ENCODE measurements around the gene WDR74.
"Not testable (repeated sequence)": the region's sequence is repeated elsewhere in the genome, so short reads cannot be mapped to it uniquely, and the experiment has no call there.

WDR74 gene

GRCh38 chr11:62863687-62864335 is 24.4 kb upstream of the WDR74 start:
- WGBS, 2 donors (ENCODE audit: extremely low coverage in 2 of 2, insufficient read length in 2 of 2, insufficient replicate concordance in 1 of 2) = no CpG with 5 or more reads among the region's 4 CpGs
- no peak overlapping the region for H3K9ac ChIP-seq (ENCODE audit: low read depth, low read length, poor library complexity)
- no peak overlapping the region for H4K8ac ChIP-seq (ENCODE audit: low read depth, low read length)
- peaks cover 9 to 60% of the 10 kb centered on the region in 2 donors for H3K36me3 ChIP-seq (replicated peaks in 1 of 2; ENCODE audit: control insufficient read depth in 2 of 2, insufficient read depth in 2 of 2, low read length in 2 of 2)
- H3K9me3 ChIP-seq (replicated peaks in 1 of 2; ENCODE audit: control insufficient read depth in 2 of 2, insufficient read depth in 1 of 2, low read depth in 1 of 2, low read length in 2 of 2) = no peaks in the 10 kb centered on the region
- H4K91ac ChIP-seq (ENCODE audit: low read depth, low read length, poor library complexity) = no peak overlapping the region
- no peak overlapping the region for H3K14ac ChIP-seq (ENCODE audit: low read length)
- no peaks in the 10 kb centered on the region for H3K27me3 ChIP-seq (ENCODE audit: control insufficient read depth in 3 of 3, insufficient read depth in 3 of 3, low read depth in 1 of 3, low read length in 3 of 3)
- no peak for DNase-seq (ENCODE audit: low spot score)
- no peak overlapping the region for H3K4ac ChIP-seq (ENCODE audit: low read length)
- no peak overlapping the region for H3K23ac ChIP-seq (ENCODE audit: low read depth, low read length, poor library complexity)
- H2BK12ac ChIP-seq (ENCODE audit: low read length) = no peak overlapping the region
- H2BK120ac ChIP-seq (ENCODE audit: low read depth, low read length) = no peak overlapping the region
- no peak overlapping the region for H2BK15ac ChIP-seq (ENCODE audit: low read length)
- no peak overlapping the region for H3K4me2 ChIP-seq (ENCODE audit: insufficient read depth, low read length, poor library complexity, severe bottlenecking)
- H2AFZ ChIP-seq (ENCODE audit: low read length) = no peak overlapping the region
- no peak overlapping the region for H3K27ac ChIP-seq (replicated peaks; ENCODE audit: low read length)
- H3K18ac ChIP-seq (ENCODE audit: low read length) = no peak overlapping the region
- no peak overlapping the region for H2BK5ac ChIP-seq (ENCODE audit: low read length)
- H3K79me1 ChIP-seq (ENCODE audit: low read depth, low read length) = peaks cover 10% of the 10 kb centered on the region
- no peak overlapping the region for H3K4me3 ChIP-seq (ENCODE audit: low read length in 2 of 2)
- H2AK5ac ChIP-seq (ENCODE audit: low read depth, low read length) = no peak overlapping the region
- H3K4me1 ChIP-seq (ENCODE audit: control insufficient read depth in 2 of 2, insufficient read depth in 1 of 2, low read depth in 1 of 2, low read length in 2 of 2) = peaks cover 2 to 3% of the 10 kb centered on the region in 2 donors

GRCh38 chr11:62861564-62862192 is 22.3 kb upstream of the WDR74 start:
- H3K18ac ChIP-seq (ENCODE audit: low read length); DNase-seq (ENCODE audit: low spot score); H2BK15ac ChIP-seq (ENCODE audit: low read length); H3K14ac ChIP-seq (ENCODE audit: low read length); H2BK120ac ChIP-seq (ENCODE audit: low read depth, low read length); H2BK5ac ChIP-seq (ENCODE audit: low read length); H4K91ac ChIP-seq (ENCODE audit: low read depth, low read length, poor library complexity); H3K9me3 ChIP-seq (replicated peaks in 1 of 2; ENCODE audit: control insufficient read depth in 2 of 2, insufficient read depth in 1 of 2, low read depth in 1 of 2, low read length in 2 of 2); H2AFZ ChIP-seq (ENCODE audit: low read length); H3K4ac ChIP-seq (ENCODE audit: low read length); H3K23ac ChIP-seq (ENCODE audit: low read depth, low read length, poor library complexity); H3K79me1 ChIP-seq (ENCODE audit: low read depth, low read length); H3K4me3 ChIP-seq (ENCODE audit: low read length in 2 of 2); H3K9ac ChIP-seq (ENCODE audit: low read depth, low read length, poor library complexity); H2BK12ac ChIP-seq (ENCODE audit: low read length); H4K8ac ChIP-seq (ENCODE audit: low read depth, low read length); H3K27me3 ChIP-seq (ENCODE audit: control insufficient read depth in 3 of 3, insufficient read depth in 3 of 3, low read depth in 1 of 3, low read length in 3 of 3); H3K4me1 ChIP-seq (ENCODE audit: control insufficient read depth in 2 of 2, insufficient read depth in 1 of 2, low read depth in 1 of 2, low read length in 2 of 2); H3K27ac ChIP-seq (replicated peaks; ENCODE audit: low read length); H3K4me2 ChIP-seq (ENCODE audit: insufficient read depth, low read length, poor library complexity, severe bottlenecking); H2AK5ac ChIP-seq (ENCODE audit: low read depth, low read length): not testable (repeated sequence)
- peaks cover 9 to 51% of the 10 kb centered on the region in 2 donors for H3K36me3 ChIP-seq (replicated peaks in 1 of 2; ENCODE audit: control insufficient read depth in 2 of 2, insufficient read depth in 2 of 2, low read length in 2 of 2)
- no CpG with 5 or more reads among the region's 16 CpGs for WGBS, 2 donors (ENCODE audit: extremely low coverage in 2 of 2, insufficient read length in 2 of 2, insufficient replicate concordance in 1 of 2)

GRCh38 chr11:62860835-62861563 is 21.6 kb upstream of the WDR74 start:
- H3K27me3 ChIP-seq (ENCODE audit: control insufficient read depth in 3 of 3, insufficient read depth in 3 of 3, low read depth in 1 of 3, low read length in 3 of 3) = no peaks in the 10 kb centered on the region
- no peaks in the 10 kb centered on the region for H3K9me3 ChIP-seq (replicated peaks in 1 of 2; ENCODE audit: control insufficient read depth in 2 of 2, insufficient read depth in 1 of 2, low read depth in 1 of 2, low read length in 2 of 2)
- peak overlapping the region; percentile 38 for H3K14ac ChIP-seq (ENCODE audit: low read length)
- H2BK5ac ChIP-seq (ENCODE audit: low read length) = no peak overlapping the region
- H3K4ac ChIP-seq (ENCODE audit: low read length) = no peak overlapping the region
- no peak overlapping the region for H3K9ac ChIP-seq (ENCODE audit: low read depth, low read length, poor library complexity)
- H3K27ac ChIP-seq (replicated peaks; ENCODE audit: low read length) = no peak overlapping the region
- no peak overlapping the region for H2AFZ ChIP-seq (ENCODE audit: low read length)
- no peak overlapping the region for H2BK15ac ChIP-seq (ENCODE audit: low read length)
- H3K4me1 ChIP-seq (ENCODE audit: control insufficient read depth in 2 of 2, insufficient read depth in 1 of 2, low read depth in 1 of 2, low read length in 2 of 2) = peaks cover 5 to 9% of the 10 kb centered on the region in 2 donors
- H3K23ac ChIP-seq (ENCODE audit: low read depth, low read length, poor library complexity) = no peak overlapping the region
- H4K8ac ChIP-seq (ENCODE audit: low read depth, low read length) = no peak overlapping the region
- no peak for DNase-seq (ENCODE audit: low spot score)
- WGBS, 2 donors (ENCODE audit: extremely low coverage in 2 of 2, insufficient read length in 2 of 2, insufficient replicate concordance in 1 of 2) = no CpG with 5 or more reads among the region's 5 CpGs
- H2BK12ac ChIP-seq (ENCODE audit: low read length) = no peak overlapping the region
- H3K4me3 ChIP-seq (ENCODE audit: low read length in 2 of 2) = no peak overlapping the region
- no peak overlapping the region for H2AK5ac ChIP-seq (ENCODE audit: low read depth, low read length)
- no peak overlapping the region for H4K91ac ChIP-seq (ENCODE audit: low read depth, low read length, poor library complexity)
- H3K18ac ChIP-seq (ENCODE audit: low read length) = no peak overlapping the region
- peaks cover 9 to 46% of the 10 kb centered on the region in 2 donors for H3K36me3 ChIP-seq (replicated peaks in 1 of 2; ENCODE audit: control insufficient read depth in 2 of 2, insufficient read depth in 2 of 2, low read length in 2 of 2)
- no peak overlapping the region for H3K4me2 ChIP-seq (ENCODE audit: insufficient read depth, low read length, poor library complexity, severe bottlenecking)
- peaks cover 10% of the 10 kb centered on the region for H3K79me1 ChIP-seq (ENCODE audit: low read depth, low read length)
- no peak overlapping the region for H2BK120ac ChIP-seq (ENCODE audit: low read depth, low read length)

GRCh38 chr11:62859281-62859703 is 19.9 kb upstream of the WDR74 start:
- not testable (repeated sequence) for H2BK15ac ChIP-seq (ENCODE audit: low read length); H2AK5ac ChIP-seq (ENCODE audit: low read depth, low read length); DNase-seq (ENCODE audit: low spot score); H4K91ac ChIP-seq (ENCODE audit: low read depth, low read length, poor library complexity); H3K4me3 ChIP-seq (ENCODE audit: low read length in 2 of 2); H3K79me1 ChIP-seq (ENCODE audit: low read depth, low read length); H3K9ac ChIP-seq (ENCODE audit: low read depth, low read length, poor library complexity); H3K27ac ChIP-seq (replicated peaks; ENCODE audit: low read length); H3K14ac ChIP-seq (ENCODE audit: low read length); H3K4me1 ChIP-seq (ENCODE audit: control insufficient read depth in 2 of 2, insufficient read depth in 1 of 2, low read depth in 1 of 2, low read length in 2 of 2); H2BK5ac ChIP-seq (ENCODE audit: low read length); H3K9me3 ChIP-seq (replicated peaks in 1 of 2; ENCODE audit: control insufficient read depth in 2 of 2, insufficient read depth in 1 of 2, low read depth in 1 of 2, low read length in 2 of 2); H3K23ac ChIP-seq (ENCODE audit: low read depth, low read length, poor library complexity); H2AFZ ChIP-seq (ENCODE audit: low read length); H2BK120ac ChIP-seq (ENCODE audit: low read depth, low read length); H3K4me2 ChIP-seq (ENCODE audit: insufficient read depth, low read length, poor library complexity, severe bottlenecking); H4K8ac ChIP-seq (ENCODE audit: low read depth, low read length); H3K4ac ChIP-seq (ENCODE audit: low read length); H3K27me3 ChIP-seq (ENCODE audit: control insufficient read depth in 3 of 3, insufficient read depth in 3 of 3, low read depth in 1 of 3, low read length in 3 of 3); H2BK12ac ChIP-seq (ENCODE audit: low read length); H3K18ac ChIP-seq (ENCODE audit: low read length)
- WGBS, 2 donors (ENCODE audit: extremely low coverage in 2 of 2, insufficient read length in 2 of 2, insufficient replicate concordance in 1 of 2) = no CpG with 5 or more reads among the region's 8 CpGs
- peaks cover 17 to 44% of the 10 kb centered on the region in 2 donors for H3K36me3 ChIP-seq (replicated peaks in 1 of 2; ENCODE audit: control insufficient read depth in 2 of 2, insufficient read depth in 2 of 2, low read length in 2 of 2)

Measured in neuronal stem cell (in vitro differentiated cells).